ENCODE measurements around the gene SMPD3. TPM values are rescaled to one million over a fixed set of nuclear protein-coding genes. Genes with fewer than 3 reads are reported as not detected.
A peak's percentile ranks its signal among the peaks of the same experiment; 100 is the strongest.

The SMPD3 gene
- total RNA-seq, 4 donors from 2014 or later = 0.33 to 2.4 (median 1.3) TPM

- peaks cover 35 to 37% of the 10 kb centered on the region in 2 donors for H3K36me3 ChIP-seq
- DNase-seq = no peak
- H3K4me1 ChIP-seq = peaks cover 17 to 20% of the 10 kb centered on the region in 2 donors
- WGBS, 2 donors = 88 to 89% methylated on average over 11 of the region's 11 CpGs
- no peak overlapping the region for H3K27ac ChIP-seq
- intact Hi-C loops (cut with DNase I) = no loop called here
- no peak overlapping the region for H3K4me3 ChIP-seq (replicated peaks in 1 of 3)
- no peak for TF ChIP-seq CTCF (IDR thresholded peaks at IDR 0.05)
- H3K27me3 ChIP-seq = no peaks in the 10 kb centered on the region
- H3K9me3 ChIP-seq = no peaks in the 10 kb centered on the region
Measured at GRCh38 chr16:68351463-68351862, 96.8 kb downstream of the SMPD3 start.

GRCh38 chr16:68350813-68351350, 97.4 kb downstream of the SMPD3 start:
- H3K27ac ChIP-seq = no peak overlapping the region
- TF ChIP-seq POLR2A (IDR thresholded peaks at IDR 0.05) (no peak), CTCF (IDR thresholded peaks at IDR 0.05) (no peak)
- DNase-seq = no peak
- H3K27me3 ChIP-seq = no peaks in the 10 kb centered on the region
- peaks cover 31 to 34% of the 10 kb centered on the region in 2 donors for H3K36me3 ChIP-seq
- 96 to 98% methylated on average over 10 of the region's 10 CpGs for WGBS, 2 donors
- intact Hi-C loops (cut with DNase I) = no loop called here
- H3K4me3 ChIP-seq (replicated peaks in 1 of 3) = no peak overlapping the region
- no peaks in the 10 kb centered on the region for H3K9me3 ChIP-seq
- H3K4me1 ChIP-seq = peaks cover 22 to 25% of the 10 kb centered on the region in 2 donors

- H3K27ac ChIP-seq = no peak overlapping the region
- no peaks in the 10 kb centered on the region for H3K27me3 ChIP-seq
- H3K4me3 ChIP-seq (replicated peaks in 1 of 3) = no peak overlapping the region
- 94 to 97% methylated on average over 10 of the region's 10 CpGs for WGBS, 2 donors
- no peak for DNase-seq
- TF ChIP-seq CTCF (IDR thresholded peaks at IDR 0.05) = no peak
- no peak for TF ChIP-seq POLR2A (IDR thresholded peaks at IDR 0.05)
- peaks cover 32 to 34% of the 10 kb centered on the region in 2 donors for H3K4me1 ChIP-seq
- no peaks in the 10 kb centered on the region for H3K9me3 ChIP-seq
- peaks cover 29 to 34% of the 10 kb centered on the region in 2 donors for H3K36me3 ChIP-seq
- intact Hi-C loops (cut with DNase I) = no loop called here
Measured at GRCh38 chr16:68349838-68350410, 98.4 kb downstream of the SMPD3 start.

GRCh38 chr16:68348639-68349445, 99.5 kb downstream of the SMPD3 start:
- no peak for TF ChIP-seq CTCF (IDR thresholded peaks at IDR 0.05)
- TF ChIP-seq POLR2A (IDR thresholded peaks at IDR 0.05) = no peak
- H3K27me3 ChIP-seq = no peaks in the 10 kb centered on the region
- 93 to 95% methylated on average over 27 of the region's 27 CpGs for WGBS, 2 donors
- H3K27ac ChIP-seq = no peak overlapping the region
- intact Hi-C loops (cut with DNase I) = no loop called here
- no peak for DNase-seq
- H3K36me3 ChIP-seq = peaks cover 21 to 33% of the 10 kb centered on the region in 2 donors
- no peak overlapping the region for H3K4me3 ChIP-seq (replicated peaks in 1 of 3)
- H3K4me1 ChIP-seq = peaks cover 32 to 34% of the 10 kb centered on the region in 2 donors
- H3K9me3 ChIP-seq = no peaks in the 10 kb centered on the region

- peak overlapping the region in 2 of 3 donors; percentile 50 to 73 for H3K27ac ChIP-seq
- intact Hi-C loops (cut with DNase I) = no loop called here
- H3K36me3 ChIP-seq = peaks cover 12 to 24% of the 10 kb centered on the region in 2 donors
Measured at GRCh38 chr16:68347605-68348004, 100.7 kb downstream of the SMPD3 start.

More at GRCh38 chr16:68347605-68348004, 100.7 kb downstream of the SMPD3 start:
- H3K27me3 ChIP-seq = no peaks in the 10 kb centered on the region
- WGBS, 2 donors = 49 to 73% methylated on average over 4 of the region's 4 CpGs
- H3K4me1 ChIP-seq = peaks cover 32 to 34% of the 10 kb centered on the region in 2 donors
- no peak overlapping the region for H3K4me3 ChIP-seq (replicated peaks in 1 of 3)
- no peaks in the 10 kb centered on the region for H3K9me3 ChIP-seq
- DNase-seq = peak; percentile 54 to 59
- TF ChIP-seq POLR2A (IDR thresholded peaks at IDR 0.05) (no peak), CTCF (IDR thresholded peaks at IDR 0.05) (no peak)
